Cardiac muscle cell (in vitro differentiated cells and primary cell): ENCODE measurements around the gene CHP1. TPM values are rescaled to one million over a fixed set of nuclear protein-coding genes. Genes with fewer than 3 reads are reported as not detected.
"Not testable (repeated sequence)": the region's sequence is repeated elsewhere in the genome, so short reads cannot be mapped to it uniquely, and the experiment has no call there.

Experiments
- DNase-seq, 2 donors: peaks; one replicate each; pipeline versions ENCODE4 v3.0.0 to v3.0.0-alpha.2; 2010 to 2017; ENCODE audit warnings: low read depth in 1 of 2, low spot score in 1 of 2
- H3K27ac ChIP-seq: fragments of 200-600 bp; sonication (generic); 2 replicates; pipeline ENCODE4 v1.5.1; 2016
- H3K27me3 ChIP-seq: fragments of 200-600 bp; sonication (generic); 2 replicates; pipeline ENCODE4 v1.6.0; 2016; ENCODE audit warnings: control low read depth
- H3K36me3 ChIP-seq: fragments of 200-600 bp; sonication (generic); 2 replicates; pipeline ENCODE4 v1.5.1; 2016; ENCODE audit warnings: control low read depth
- H3K4me1 ChIP-seq: fragments of 200-600 bp; sonication (generic); 2 replicates; pipeline ENCODE4 v1.8.1; 2017; ENCODE audit warnings: low read depth, mild to moderate bottlenecking, mixed run types
- H3K4me3 ChIP-seq: fragments of 200-600 bp; sonication (generic); 2 replicates; pipeline ENCODE4 v1.5.1; 2016; ENCODE audit warnings: mild to moderate bottlenecking
- H3K9me3 ChIP-seq: fragments of 200-600 bp; sonication (generic); 2 replicates; pipeline ENCODE4 v1.5.1; 2017; ENCODE audit warnings: low read depth, mild to moderate bottlenecking, control low read depth
- CTCF ChIP-seq: IDR thresholded peaks from 2 replicates; pipeline ENCODE4 v1.5.1; 2012; ENCODE audit warnings: low read depth, mild to moderate bottlenecking, low read length
- polyA plus RNA-seq: library from polyadenylated mRNA; unstranded; fragments of >200 nt; fragmentation: Nextera tagmentation; extraction: Ambion mirVana; gene quantifications from 2 replicates; pipeline ENCODE4 v1.2.1, GENCODE V29; 2016
- total RNA-seq: library from RNA; depleted of rRNA; stranded (reverse); fragments of >200 nt; gene quantifications from 2 replicates; pipeline ENCODE4 v1.2.3, GENCODE V29; 2016

The CHP1 gene
- total and polyA plus RNA-seq, 2 experiments from 2014 or later: 32.9 to 233 TPM

GRCh38 chr15:41269887-41270286 lies 38.8 kb downstream of the CHP1 start:
- Histone ChIP-seq H3K9me3 (no peaks in the 10 kb centered on the region), H3K27me3 (no peaks in the 10 kb centered on the region), H3K4me1 (no peaks in the 10 kb centered on the region), H3K36me3 (peaks cover 15% of the 10 kb centered on the region), H3K27ac (no peak overlapping the region), H3K4me3 (no peak overlapping the region)
- TF ChIP-seq CTCF: no peak
- no peak for DNase-seq

GRCh38 chr15:41276831-41277230 lies 45.8 kb downstream of the CHP1 start:
- Histone ChIP-seq H3K36me3 (peaks cover 15% of the 10 kb centered on the region), H3K27ac (no peak overlapping the region), H3K4me3 (no peak overlapping the region), H3K9me3 (no peaks in the 10 kb centered on the region), H3K4me1 (no peaks in the 10 kb centered on the region), H3K27me3 (no peaks in the 10 kb centered on the region)
- TF ChIP-seq CTCF: no peak
- DNase-seq: no peak

DNA sequence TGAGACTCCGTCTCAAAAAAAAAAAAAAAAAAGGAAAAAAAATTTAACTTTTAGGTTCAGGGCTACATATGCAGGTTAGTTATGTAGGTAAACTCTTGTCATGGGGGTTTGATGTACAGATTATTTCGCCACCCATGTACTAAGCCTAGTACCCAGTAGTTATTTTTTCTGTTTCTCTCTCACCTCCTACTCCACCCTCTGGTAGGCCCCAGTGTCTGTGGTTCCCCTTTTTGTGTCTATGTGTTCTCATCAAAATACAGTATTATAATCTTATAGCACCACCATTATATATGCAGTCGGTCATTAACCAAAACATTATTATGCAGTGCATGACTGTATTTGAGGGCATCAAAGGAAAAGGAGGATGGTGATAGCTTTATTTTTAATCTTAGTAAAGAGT lies 47.3 kb downstream of the CHP1 start:
- no peak overlapping the region for H3K27ac ChIP-seq
- no peak overlapping the region for H3K4me3 ChIP-seq
- no peaks in the 10 kb centered on the region for H3K4me1 ChIP-seq
- TF ChIP-seq CTCF: no peak
- no peak for DNase-seq
- no peaks in the 10 kb centered on the region for H3K9me3 ChIP-seq
- H3K27me3 ChIP-seq: no peaks in the 10 kb centered on the region
- H3K36me3 ChIP-seq: peaks cover 9% of the 10 kb centered on the region

- Histone ChIP-seq H3K36me3 (peaks cover 9% of the 10 kb centered on the region), H3K27me3 (no peaks in the 10 kb centered on the region), H3K9me3 (no peaks in the 10 kb centered on the region), H3K4me1 (no peaks in the 10 kb centered on the region), H3K27ac (no peak overlapping the region), H3K4me3 (no peak overlapping the region)
- DNase-seq: no peak
- TF ChIP-seq CTCF: no peak
Measured at GRCh38 chr15:41279535-41280283, 48.6 kb downstream of the CHP1 start.

DNA sequence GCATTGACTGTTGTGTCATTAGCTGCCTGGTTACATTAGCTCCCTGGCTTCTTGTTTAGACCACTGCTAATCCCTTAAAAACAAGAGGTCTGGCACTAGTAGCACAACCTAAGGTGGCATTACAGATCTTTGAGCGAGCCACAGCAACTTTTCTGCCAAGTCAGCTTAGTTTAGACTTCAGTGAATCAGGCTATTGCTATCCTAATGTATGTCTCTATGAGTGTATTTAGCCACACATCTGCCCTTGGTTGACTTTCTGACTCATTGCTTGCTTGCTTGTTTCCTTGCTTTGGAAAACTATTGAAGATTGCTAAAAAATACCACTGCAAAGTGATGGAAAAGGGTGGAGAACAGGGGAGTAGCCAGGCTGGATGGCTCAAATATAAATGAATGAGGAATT lies 50.2 kb downstream of the CHP1 start:
- no peaks in the 10 kb centered on the region for H3K9me3 ChIP-seq
- peaks cover 16% of the 10 kb centered on the region for H3K36me3 ChIP-seq
- no peak overlapping the region for H3K27ac ChIP-seq
- peak in 1 of 2 donors; percentile 77 for DNase-seq
- no peak overlapping the region for H3K4me3 ChIP-seq
- no peak for TF ChIP-seq CTCF
- H3K4me1 ChIP-seq: peaks cover 8% of the 10 kb centered on the region
- H3K27me3 ChIP-seq: no peaks in the 10 kb centered on the region

GRCh38 chr15:41282436-41282835 lies 51.4 kb downstream of the CHP1 start:
- H3K36me3 ChIP-seq: peaks cover 19% of the 10 kb centered on the region
- H3K4me3 ChIP-seq, DNase-seq, H3K27me3 ChIP-seq, H3K4me1 ChIP-seq, H3K9me3 ChIP-seq: not testable (repeated sequence)
- peak overlapping the region; percentile 18 for H3K27ac ChIP-seq

DNA sequence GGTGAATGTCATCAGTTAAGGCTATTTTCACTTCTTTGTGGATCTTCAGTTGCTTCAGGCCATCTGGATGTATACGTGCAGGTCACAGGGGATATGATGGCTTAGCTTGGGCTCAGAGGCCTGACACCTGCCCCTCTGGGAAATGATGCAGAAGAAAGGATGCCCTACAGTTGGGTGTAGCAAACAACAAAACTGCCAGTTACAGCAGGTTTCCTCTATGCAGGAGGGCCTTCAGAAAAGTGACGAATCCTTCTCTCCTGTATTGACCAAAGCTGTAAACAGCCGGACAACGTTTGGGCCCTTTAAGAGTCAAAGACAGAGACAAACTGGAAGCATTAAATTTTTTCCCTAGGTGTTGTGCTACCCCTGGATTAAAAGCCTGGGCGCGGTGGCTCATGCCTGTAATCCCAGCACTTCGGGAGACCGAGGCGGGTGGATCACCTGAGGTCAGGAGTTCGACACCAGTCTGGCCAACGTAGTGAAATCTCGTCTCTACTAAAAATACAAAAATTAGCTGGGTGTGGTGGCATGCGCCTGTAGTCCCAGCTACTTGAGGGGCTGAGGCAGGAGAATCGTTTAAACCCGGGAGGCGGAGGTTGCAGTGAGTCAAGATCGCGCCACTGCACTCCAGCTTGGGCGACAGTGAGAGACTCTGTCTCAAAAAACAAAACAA lies 52.0 kb downstream of the CHP1 start:
- not testable (repeated sequence) for H3K27me3 ChIP-seq, H3K9me3 ChIP-seq, DNase-seq, H3K4me1 ChIP-seq
- peaks cover 26% of the 10 kb centered on the region for H3K36me3 ChIP-seq
- H3K27ac ChIP-seq: peak overlapping the region; percentile 93
- peak overlapping the region; percentile 55 for H3K4me3 ChIP-seq
